ENCODE data around the gene SAMD14. TPM values are rescaled to one million over a fixed set of nuclear protein-coding genes. Genes with fewer than 3 reads are reported as not detected.

Gene SAMD14
- total RNA-seq, 4 donors from 2014 or later: 0.04 to 3.8 (median 0.31) TPM; not detected in 1

DNA sequence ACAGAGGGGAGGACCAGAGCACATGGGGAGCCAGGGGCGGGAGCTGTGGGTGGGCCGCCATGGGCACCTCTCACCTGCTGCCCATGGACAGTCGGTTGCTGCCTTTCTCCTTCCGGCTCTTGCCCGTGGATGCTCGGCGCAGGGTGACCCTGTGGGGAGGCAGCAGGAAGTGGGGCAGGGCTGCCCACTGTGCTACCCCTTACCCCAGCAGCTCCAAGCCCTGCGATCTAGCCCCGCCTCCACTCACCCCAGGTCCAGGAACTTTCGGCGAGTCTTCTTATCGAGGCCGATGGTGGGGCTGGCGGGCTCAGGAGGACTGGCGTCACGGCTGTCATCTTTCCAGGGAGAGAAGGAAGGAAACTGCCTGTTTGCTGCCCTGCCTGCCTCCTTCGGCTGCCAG is 14.2 kb downstream of the SAMD14 start:
- Histone ChIP-seq H3K9me3 (no peaks in the 10 kb centered on the region), H3K27ac (no peak overlapping the region), H3K27me3 (no peaks in the 10 kb centered on the region), H3K4me3 (no peak overlapping the region), H3K4me1 (peaks cover 25 to 47% of the 10 kb centered on the region in 2 donors), H3K36me3 (no peaks in the 10 kb centered on the region)
- TF ChIP-seq POLR2A (IDR thresholded peaks at IDR 0.05) (no peak), CTCF (IDR thresholded peaks at IDR 0.05 in 4 of 5, conservative IDR thresholded peaks at IDR 0.05 in 1 of 5) (no peak)
- ATAC-seq (no peak), DNase-seq (no peak)
- intact Hi-C loops (cut with DNase I; ENCODE audit: low total_unique reads): no loop called here
- in situ Hi-C loops (cut with MboI; ENCODE audit: low sequenced_read_pairs in 4 of 4): no loop called here

DNA sequence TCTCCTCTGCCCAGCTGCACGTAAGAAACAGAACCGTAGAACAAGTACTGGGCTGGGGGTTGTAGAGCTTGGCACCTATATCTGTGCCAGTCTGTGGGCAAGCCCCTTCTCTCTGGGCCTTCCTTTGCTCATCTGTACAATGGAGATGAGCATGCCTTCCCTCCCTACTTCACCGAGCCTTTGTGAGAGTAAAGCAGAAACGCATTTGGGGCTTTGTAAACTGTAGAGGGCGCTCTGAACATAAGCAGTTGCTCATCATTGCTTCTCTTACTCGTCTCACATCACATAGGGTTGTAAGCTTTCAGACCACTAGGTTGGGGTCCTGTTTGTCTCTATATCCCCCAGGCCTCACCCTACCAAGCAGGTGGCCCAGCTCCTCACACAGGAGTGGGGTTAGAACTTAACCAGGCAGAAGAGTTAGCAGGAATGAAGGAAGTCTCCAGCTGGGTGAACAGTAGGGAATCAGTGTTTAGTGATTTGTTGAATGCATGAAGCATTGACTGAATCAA is 15.1 kb downstream of the SAMD14 start:
- H3K9me3 ChIP-seq: no peaks in the 10 kb centered on the region
- no peaks in the 10 kb centered on the region for H3K27me3 ChIP-seq
- ATAC-seq: no peak
- H3K4me1 ChIP-seq: peaks cover 30 to 53% of the 10 kb centered on the region in 2 donors
- in situ Hi-C loops (cut with MboI; ENCODE audit: low sequenced_read_pairs in 4 of 4) (no loop called here), intact Hi-C loops (cut with DNase I; ENCODE audit: low total_unique reads) (loop anchor here (5.0 kb wide), 1 partner anchor 32 kb away; no protein-coding TSS in a partner anchor)
- TF ChIP-seq CTCF (IDR thresholded peaks at IDR 0.05 in 4 of 5, conservative IDR thresholded peaks at IDR 0.05 in 1 of 5) (peak; percentile 31 to 61 (median 42)), POLR2A (IDR thresholded peaks at IDR 0.05) (no peak)
- H3K27ac ChIP-seq: peak overlapping the region in 1 of 4 donors; percentile 99
- H3K4me3 ChIP-seq: no peak overlapping the region
- H3K36me3 ChIP-seq: peaks cover 0 to 4% of the 10 kb centered on the region in 2 donors
- no peak for DNase-seq

DNA sequence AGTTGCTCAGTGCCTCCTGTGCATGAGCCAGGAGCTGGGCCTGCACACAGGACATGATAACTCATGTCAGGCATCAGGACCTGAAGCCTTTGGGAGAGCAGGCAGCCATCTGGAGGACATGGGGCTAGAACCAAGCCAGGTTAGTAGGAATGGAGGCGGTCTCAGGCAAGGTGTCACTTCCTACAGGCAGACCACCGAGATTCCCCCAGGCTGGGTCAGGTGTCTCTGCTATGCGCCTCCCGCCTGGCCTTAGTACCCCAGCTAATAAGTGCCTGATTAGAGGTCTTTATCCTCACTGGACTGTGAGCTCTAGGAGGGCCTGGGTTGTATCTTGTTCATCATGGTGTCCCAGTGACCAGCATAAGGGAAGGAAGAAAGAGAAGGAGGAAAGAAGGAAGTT is 15.6 kb downstream of the SAMD14 start:
- H3K27me3 ChIP-seq: no peaks in the 10 kb centered on the region
- peaks cover 0 to 9% of the 10 kb centered on the region in 2 donors for H3K36me3 ChIP-seq
- ATAC-seq (no peak), DNase-seq (no peak)
- in situ Hi-C loops (cut with MboI; ENCODE audit: low sequenced_read_pairs in 4 of 4): no loop called here
- H3K4me3 ChIP-seq: no peak overlapping the region
- peaks cover 30 to 53% of the 10 kb centered on the region in 2 donors for H3K4me1 ChIP-seq
- intact Hi-C loops (cut with DNase I; ENCODE audit: low total_unique reads): loop anchor here (5.0 kb wide), 1 partner anchor 33 kb away; no protein-coding TSS in a partner anchor
- H3K9me3 ChIP-seq: no peaks in the 10 kb centered on the region
- H3K27ac ChIP-seq: peak overlapping the region in 2 of 4 donors; percentile 98 to 99
- TF ChIP-seq CTCF (IDR thresholded peaks at IDR 0.05 in 4 of 5, conservative IDR thresholded peaks at IDR 0.05 in 1 of 5) (no peak), POLR2A (IDR thresholded peaks at IDR 0.05) (no peak)

DNA sequence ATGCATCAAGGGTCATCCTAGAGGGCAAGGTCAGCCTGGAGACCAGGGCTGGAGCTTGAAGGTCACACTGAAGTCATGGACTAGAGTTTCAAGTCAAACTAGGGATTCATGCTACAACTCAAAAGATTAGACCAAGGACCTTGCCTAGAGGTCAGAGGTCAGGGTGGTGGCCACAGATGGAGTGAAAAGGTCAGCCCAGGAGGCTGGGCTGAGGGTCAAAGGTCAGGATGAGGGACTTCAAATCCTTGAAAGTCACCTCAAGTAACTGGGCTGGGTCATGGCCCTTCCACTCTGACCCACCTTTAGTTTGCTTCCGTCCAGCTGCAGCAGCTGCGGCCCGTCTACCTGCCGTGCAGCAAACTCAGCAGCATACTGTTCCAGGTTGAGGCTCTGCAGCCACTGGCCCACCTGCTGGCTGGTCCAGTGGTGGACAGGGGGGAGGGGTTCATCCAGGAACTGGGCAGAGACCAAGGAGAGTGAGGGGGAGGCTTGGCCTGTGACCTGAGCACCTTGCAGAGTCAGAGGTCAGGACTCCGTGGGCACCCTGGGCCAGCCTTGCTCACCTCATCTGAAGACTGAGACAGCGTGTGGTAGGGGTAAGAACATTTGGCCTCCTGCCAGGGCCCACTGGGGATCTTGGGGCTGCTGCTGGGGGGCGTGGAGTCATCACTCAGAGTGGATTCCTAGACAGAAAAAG is 16.2 kb downstream of the SAMD14 start:
- intact Hi-C loops (cut with DNase I; ENCODE audit: low total_unique reads): loop anchor here (2.0 to 5.0 kb wide), 2 partner anchors 19 to 34 kb away; no protein-coding TSS in a partner anchor

More for the DNA sequence above, 16.2 kb downstream of the SAMD14 start:
- TF ChIP-seq POLR2A (IDR thresholded peaks at IDR 0.05) (no peak), CTCF (IDR thresholded peaks at IDR 0.05 in 4 of 5, conservative IDR thresholded peaks at IDR 0.05 in 1 of 5) (no peak)
- peaks cover 30 to 53% of the 10 kb centered on the region in 2 donors for H3K4me1 ChIP-seq
- H3K27me3 ChIP-seq: no peaks in the 10 kb centered on the region
- no peak for ATAC-seq
- H3K9me3 ChIP-seq: no peaks in the 10 kb centered on the region
- peaks cover 0 to 15% of the 10 kb centered on the region in 2 donors for H3K36me3 ChIP-seq
- no peak overlapping the region for H3K4me3 ChIP-seq
- peak overlapping the region; percentile 98 to 100 (median 98) for H3K27ac ChIP-seq
- DNase-seq: no peak
- in situ Hi-C loops (cut with MboI; ENCODE audit: low sequenced_read_pairs in 4 of 4): no loop called here
